Measurements from ENCODE around the gene TRMT13.

Gene TRMT13

DNA sequence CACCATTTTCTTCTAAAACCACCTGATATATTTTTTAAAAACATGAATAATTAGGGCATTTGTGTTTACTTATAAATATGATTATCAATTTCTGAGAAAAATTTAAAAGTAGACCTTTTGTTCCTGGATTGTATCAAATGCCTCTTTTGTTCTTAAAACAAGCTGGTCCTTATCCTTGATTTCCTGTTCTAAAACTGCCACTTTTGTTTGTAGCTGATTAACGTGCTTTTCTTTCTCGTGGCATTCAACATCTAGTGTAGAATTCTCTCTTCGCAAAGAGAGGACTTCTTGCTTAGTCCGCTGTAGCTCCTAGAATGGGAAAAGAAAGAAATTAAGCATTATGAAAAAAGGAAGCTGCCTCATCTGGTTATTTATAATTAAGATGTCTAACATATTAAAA, 25.3 kb upstream of the TRMT13 start:
- TF ChIP-seq, protein P1, sequence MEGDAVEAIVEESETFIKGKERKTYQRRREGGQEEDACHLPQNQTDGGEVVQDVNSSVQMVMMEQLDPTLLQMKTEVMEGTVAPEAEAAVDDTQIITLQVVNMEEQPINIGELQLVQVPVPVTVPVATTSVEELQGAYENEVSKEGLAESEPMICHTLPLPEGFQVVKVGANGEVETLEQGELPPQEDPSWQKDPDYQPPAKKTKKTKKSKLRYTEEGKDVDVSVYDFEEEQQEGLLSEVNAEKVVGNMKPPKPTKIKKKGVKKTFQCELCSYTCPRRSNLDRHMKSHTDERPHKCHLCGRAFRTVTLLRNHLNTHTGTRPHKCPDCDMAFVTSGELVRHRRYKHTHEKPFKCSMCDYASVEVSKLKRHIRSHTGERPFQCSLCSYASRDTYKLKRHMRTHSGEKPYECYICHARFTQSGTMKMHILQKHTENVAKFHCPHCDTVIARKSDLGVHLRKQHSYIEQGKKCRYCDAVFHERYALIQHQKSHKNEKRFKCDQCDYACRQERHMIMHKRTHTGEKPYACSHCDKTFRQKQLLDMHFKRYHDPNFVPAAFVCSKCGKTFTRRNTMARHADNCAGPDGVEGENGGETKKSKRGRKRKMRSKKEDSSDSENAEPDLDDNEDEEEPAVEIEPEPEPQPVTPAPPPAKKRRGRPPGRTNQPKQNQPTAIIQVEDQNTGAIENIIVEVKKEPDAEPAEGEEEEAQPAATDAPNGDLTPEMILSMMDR (IDR thresholded peaks at IDR 0.05), result no peak
- Histone ChIP-seq H3K4me3 (no peak overlapping the region), H3K27ac (no peak overlapping the region)
- no peak for DNase-seq (ENCODE audit: low spot score)

DNA sequence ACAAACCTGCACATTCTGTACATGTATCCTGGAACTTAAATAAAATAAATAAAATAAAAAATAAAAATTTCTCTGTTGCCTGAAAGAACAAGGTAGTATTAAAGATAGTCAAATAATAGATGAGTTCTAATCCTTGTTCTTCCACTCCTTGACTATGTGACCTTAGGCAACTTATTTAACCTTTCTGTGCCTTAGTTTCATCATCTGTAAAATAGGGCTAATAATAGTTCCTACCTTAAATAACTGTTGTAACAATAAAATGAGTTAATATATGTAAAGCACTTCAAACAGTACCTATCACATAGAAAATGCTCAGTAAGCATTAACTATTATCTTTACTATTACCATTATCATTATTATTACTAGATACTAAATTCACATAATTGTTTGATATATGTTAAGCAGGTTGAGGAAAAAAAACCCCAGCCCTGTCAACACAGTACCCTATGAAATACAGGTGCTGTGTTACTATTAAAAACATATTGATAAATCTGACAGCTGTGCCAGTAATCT, 23.4 kb upstream of the TRMT13 start:
- Histone ChIP-seq H3K4me3 (no peak overlapping the region), H3K27ac (no peak overlapping the region)
- no peak for DNase-seq (ENCODE audit: low spot score)
- TF ChIP-seq, protein P1 (IDR thresholded peaks at IDR 0.05), result no peak

DNA sequence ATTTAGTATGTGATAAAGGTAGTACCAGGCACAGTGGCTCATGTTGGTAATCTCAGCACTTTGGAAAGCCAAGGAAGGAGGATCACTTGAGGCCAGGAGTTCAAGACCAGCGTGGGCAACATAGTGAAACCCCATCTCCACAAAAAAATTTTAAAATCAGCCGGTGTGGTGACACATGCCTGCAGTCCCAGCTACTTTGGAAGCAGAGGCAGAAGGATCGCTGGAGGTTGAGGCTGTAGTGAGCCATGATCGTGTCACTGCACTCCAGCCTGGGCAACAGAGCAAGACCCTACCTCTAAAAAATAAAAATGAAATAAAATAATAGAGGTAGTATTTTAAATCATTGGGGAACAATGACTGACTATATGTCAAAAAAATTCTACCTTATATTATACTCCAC, 17.4 kb upstream of the TRMT13 start:
- DNase-seq (ENCODE audit: low spot score), result no peak
- TF ChIP-seq, protein P1 (IDR thresholded peaks at IDR 0.05), result no peak
- H3K4me3 ChIP-seq, result no peak overlapping the region

DNA sequence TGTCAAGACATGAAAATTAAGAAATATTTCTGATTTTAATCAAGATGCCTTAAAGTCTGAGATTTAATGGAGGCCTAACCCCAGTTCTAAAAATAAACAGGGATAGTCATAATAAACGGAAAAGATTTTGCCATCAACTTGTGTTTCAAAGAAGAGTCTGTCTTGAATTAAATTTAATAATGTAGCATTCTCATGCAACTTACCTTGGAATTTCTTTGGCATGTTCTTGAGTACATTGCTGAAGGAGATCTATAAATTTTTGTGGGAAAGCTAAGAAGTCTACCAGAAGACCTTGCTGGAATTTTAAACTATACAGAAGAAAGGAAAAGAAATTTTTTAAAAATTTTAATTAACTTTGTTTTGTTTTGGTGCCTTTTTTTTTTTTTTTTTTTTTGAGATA, 10.8 kb upstream of the TRMT13 start:
- no peak overlapping the region for H3K27ac ChIP-seq
- TF ChIP-seq, protein P1 (IDR thresholded peaks at IDR 0.05), result no peak
- DNase-seq (ENCODE audit: low spot score), result no peak
- H3K4me3 ChIP-seq, result no peak overlapping the region

More for the DNA sequence above, 17.4 kb upstream of the TRMT13 start:
- no peak overlapping the region for H3K27ac ChIP-seq

DNA sequence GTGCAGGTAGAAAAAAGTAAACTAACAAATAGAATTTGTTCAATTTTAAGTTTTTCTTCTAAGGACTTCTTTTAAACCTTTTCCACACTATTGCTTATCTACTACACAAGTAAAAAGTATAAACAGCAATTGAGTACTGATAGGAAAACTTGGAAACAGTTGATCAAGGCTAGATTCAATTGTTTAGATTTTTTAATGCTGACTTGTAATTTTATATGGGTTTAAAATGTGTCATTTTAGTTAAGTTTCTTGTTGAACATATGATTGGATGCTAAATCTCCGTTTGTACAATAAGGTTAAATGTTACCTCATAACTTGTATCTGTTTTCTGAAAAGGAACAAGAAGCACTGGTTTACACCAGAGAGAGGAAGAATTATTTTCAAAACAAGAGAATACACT, 5.7 kb upstream of the TRMT13 start:
- DNase-seq (ENCODE audit: low spot score), result no peak
- H3K27ac ChIP-seq, result no peak overlapping the region
- TF ChIP-seq, protein P1 (IDR thresholded peaks at IDR 0.05), result no peak
- no peak overlapping the region for H3K4me3 ChIP-seq

DNA sequence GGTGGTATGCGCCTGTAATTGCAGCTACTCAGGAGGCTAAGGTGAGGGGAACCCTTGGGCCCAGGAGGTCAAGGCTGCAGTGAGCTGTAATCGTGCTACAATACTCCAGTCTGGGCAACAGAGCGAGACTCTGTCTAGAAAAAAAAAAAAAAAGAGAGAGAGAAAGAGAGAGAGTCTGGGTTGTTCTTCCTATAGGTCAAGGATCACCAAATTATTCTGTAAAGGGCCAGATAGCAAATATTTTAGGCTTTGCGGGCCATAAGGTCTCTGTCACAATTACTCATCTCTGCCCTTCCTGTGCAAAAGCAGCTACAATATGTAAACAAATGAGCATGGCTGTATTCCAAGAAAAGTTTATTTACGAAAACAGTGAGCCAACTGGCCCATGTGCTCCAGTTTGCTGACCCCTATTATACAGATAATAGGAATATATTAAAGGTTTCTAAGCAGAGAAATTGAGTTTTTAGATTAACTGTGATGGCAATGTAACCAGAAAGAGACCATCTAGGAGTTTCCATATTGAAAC, 2.3 kb upstream of the TRMT13 start:
- no peak overlapping the region for H3K4me3 ChIP-seq
- TF ChIP-seq, protein P1 (IDR thresholded peaks at IDR 0.05), result no peak
- no peak overlapping the region for H3K27ac ChIP-seq
- no peak for DNase-seq (ENCODE audit: low spot score)

DNA sequence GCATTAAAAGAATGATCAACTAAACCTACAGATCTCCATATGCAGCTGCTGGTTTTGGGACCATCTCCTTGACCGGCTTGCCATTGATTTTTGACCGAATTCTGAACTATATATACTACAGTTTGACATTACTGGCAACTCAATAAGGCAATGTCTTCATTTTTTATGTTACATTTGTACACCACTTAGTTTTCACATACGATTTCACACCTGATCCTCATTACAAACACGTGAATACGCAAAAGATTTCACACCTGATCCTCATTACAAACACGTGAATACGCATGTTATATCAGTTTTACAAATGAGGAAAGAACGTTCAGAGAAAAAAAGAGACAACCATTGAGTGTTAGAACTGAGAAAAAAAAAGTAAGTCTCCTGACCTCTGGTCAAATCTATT, 1.3 kb upstream of the TRMT13 start:
- no peak overlapping the region for H3K27ac ChIP-seq
- H3K4me3 ChIP-seq, result peak overlapping the region; percentile 83
- TF ChIP-seq, protein P1 (IDR thresholded peaks at IDR 0.05), result no peak
- no peak for DNase-seq (ENCODE audit: low spot score)
